ENCODE measurements around the gene GPATCH1. TPM values are rescaled to one million over a fixed set of nuclear protein-coding genes. Genes with fewer than 3 reads are reported as not detected.
"Not testable (repeated sequence)": the region's sequence is repeated elsewhere in the genome, so short reads cannot be mapped to it uniquely, and the experiment has no call there.

Gene GPATCH1, protein sequence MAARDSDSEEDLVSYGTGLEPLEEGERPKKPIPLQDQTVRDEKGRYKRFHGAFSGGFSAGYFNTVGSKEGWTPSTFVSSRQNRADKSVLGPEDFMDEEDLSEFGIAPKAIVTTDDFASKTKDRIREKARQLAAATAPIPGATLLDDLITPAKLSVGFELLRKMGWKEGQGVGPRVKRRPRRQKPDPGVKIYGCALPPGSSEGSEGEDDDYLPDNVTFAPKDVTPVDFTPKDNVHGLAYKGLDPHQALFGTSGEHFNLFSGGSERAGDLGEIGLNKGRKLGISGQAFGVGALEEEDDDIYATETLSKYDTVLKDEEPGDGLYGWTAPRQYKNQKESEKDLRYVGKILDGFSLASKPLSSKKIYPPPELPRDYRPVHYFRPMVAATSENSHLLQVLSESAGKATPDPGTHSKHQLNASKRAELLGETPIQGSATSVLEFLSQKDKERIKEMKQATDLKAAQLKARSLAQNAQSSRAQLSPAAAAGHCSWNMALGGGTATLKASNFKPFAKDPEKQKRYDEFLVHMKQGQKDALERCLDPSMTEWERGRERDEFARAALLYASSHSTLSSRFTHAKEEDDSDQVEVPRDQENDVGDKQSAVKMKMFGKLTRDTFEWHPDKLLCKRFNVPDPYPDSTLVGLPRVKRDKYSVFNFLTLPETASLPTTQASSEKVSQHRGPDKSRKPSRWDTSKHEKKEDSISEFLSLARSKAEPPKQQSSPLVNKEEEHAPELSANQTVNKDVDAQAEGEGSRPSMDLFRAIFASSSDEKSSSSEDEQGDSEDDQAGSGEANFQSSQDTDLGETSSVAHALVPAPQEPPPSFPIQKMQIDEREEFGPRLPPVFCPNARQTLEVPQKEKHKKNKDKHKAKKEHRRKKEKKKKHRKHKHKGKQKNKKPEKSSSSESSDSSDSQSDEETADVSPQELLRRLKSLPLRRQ
- 10 to 100 TPM; 13.7 to 15.4 TPM for total RNA-seq

DNA sequence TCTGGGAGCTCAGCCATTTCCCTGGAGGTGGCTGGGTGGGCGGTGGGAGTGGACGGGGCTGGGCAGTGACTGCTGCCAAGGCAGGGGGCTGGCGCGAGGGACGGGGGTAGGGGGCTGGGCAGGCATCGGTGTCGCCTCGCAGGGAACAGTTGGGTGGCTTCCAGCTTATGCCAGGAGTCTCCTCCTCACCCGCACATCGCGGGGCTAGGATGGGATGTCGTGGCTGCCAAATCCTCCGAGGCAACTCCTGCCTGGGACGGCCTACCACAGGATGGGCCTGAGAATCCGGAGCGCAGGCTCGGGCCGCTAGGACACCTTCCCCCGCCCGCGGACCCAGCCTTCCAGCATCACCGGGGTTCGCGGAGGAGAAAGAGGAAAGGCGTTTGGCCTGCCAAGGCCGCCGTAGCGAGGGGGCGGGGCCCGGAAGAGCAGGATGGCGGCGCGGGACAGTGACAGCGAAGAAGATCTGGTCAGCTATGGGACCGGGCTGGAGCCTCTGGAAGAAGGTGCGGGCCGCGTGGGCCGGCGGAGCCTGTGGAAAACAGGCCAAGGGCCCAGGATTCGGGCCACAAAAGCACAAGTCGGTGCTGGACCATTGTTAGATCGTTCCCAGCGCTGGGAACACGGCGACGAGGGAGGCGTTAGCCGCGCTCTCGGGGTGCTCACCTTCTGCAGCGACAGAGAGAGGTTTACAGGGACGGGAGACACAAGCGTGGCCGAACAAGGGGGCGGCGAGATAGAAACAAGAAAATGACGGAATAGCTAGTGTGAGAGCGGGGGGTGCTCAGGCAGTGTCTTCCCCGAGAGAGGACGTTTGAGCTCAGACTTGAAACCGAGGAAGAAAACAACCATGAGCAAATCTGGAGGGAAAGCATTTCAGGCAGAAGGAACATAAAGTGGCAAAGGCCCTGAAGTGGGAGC, at the start of gene GPATCH1:
GPATCH1 (plus strand) TSS at position 421 of the 921 bp plus-strand sequence; CDS start at position 434, 13 bp downstream.
- no peaks in the 10 kb centered on the region for H3K36me3 Mint-ChIP-seq
- ATAC-seq (peak; percentile 98), DNase-seq (peak; percentile 90)
- H3K27me3 Mint-ChIP-seq = no peaks in the 10 kb centered on the region
- H3K9me3 Mint-ChIP-seq (ENCODE audit: low read depth) = no peaks in the 10 kb centered on the region
- CTCF ChIA-PET = interaction anchor here (0.7 to 1.6 kb wide), 5 partner anchors 37 to 326 kb away, joined by 3 to 6 read pairs (median 3); partner anchors contain the start of gene CEP89
- H3K27ac Mint-ChIP-seq = peak within 1 kb of the TSS; percentile 83
- H3K4me1 Mint-ChIP-seq = peaks cover 32% of the 10 kb centered on the region
- H3K4me3 Mint-ChIP-seq = peak within 1 kb of the TSS; percentile 92

DNA sequence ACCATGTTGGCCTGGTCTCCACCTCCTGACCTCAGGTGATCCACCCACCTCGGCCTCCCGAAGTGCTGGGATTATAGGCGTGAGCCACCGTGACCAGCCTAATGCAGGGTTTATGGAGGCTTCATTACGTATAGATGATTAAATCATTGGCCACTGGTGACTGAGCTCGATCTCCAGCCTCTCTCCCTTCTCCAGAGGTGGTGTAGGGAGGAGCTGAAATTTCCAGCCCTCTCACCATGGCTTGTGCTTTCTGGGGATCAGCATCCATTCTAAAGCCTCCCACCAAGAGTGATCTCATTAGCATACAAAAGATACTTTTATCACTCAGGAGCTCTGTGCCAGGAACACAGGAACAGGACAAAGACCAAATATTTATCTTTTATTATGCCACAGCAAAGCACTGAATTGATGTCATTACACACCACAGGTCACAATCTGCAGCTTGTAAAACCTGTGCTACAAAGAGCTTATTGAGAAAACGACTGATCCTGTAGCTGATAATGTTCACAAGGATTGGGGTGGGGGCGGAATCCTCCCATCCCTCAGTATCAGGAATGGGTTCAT, 48.7 kb upstream of the GPATCH1 start:
- Mint-ChIP-seq H3K4me1 (peaks cover 4% of the 10 kb centered on the region), H3K27me3 (no peaks in the 10 kb centered on the region), H3K4me3 (no peak overlapping the region), H3K27ac (no peak overlapping the region), H3K9me3 (ENCODE audit: low read depth) (no peaks in the 10 kb centered on the region), H3K36me3 (peaks cover 1% of the 10 kb centered on the region)
- DNase-seq (no peak), ATAC-seq (no peak)
- CTCF ChIA-PET = no interaction called here

DNA sequence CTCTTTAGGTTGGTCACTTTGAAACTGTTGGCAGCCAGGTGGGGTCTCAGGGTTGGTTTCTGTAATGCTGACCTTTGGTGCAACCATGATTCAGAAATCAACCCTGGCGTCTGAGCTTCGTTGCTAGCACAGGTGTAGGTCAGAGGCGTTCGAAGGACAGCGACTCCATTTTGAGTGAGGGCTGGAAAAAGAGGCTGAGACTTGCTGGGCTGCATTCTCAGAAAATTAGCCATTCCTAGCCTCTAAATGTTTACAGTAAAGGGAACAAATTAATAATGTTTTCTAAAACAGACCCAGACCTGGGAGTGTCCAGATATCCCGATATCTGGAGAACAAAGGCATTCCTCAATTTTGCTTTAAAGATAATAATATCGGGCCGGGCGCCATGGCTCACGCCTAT, 45.5 kb upstream of the GPATCH1 start:
- Mint-ChIP-seq H3K9me3 (ENCODE audit: low read depth) (no peaks in the 10 kb centered on the region), H3K4me3 (no peak overlapping the region), H3K27me3 (no peaks in the 10 kb centered on the region), H3K4me1 (peaks cover 8% of the 10 kb centered on the region), H3K36me3 (peaks cover 1% of the 10 kb centered on the region), H3K27ac (no peak overlapping the region)
- no peak for DNase-seq
- no peak for ATAC-seq
- CTCF ChIA-PET = no interaction called here

DNA sequence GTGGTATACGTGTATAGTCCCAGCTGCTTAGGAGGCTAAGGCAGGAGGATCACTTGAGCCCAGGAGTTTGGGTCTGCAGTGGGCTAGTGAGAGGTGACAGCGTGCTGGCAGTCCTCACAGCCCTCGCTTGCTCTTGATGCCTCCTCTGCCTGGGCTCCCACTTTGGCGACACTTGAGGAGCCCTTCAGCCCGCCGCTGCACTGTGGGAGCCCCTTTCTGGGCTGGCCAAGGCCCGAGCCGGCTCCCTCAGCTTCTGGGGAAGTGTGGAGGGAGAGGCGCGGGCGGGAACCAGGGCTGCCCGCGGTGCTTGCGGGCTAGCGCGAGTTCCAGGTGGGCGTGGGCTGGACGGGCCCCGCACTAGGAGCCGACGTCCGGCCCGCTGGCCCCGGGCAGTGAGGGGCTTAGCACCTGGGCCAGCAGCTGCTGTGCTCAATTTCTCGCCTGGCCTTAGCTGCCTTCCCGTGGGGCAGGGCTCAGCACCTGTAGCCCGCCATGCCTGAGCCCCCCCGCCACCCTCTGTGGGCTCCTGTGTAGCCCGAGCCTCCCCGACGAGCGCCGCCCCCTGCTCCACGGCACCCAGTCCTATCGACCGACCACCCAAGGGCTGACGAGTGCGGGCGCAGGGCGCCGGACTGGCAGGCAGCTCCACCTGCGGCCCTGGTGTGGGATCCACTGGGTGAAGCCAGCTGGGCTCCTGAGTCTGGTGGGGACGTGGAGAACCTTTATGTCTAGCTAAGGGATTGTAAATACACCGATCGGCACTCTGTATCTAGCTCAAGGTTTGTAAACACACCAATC, 44.4 kb upstream of the GPATCH1 start:
- H3K4me3 Mint-ChIP-seq; H3K9me3 Mint-ChIP-seq (ENCODE audit: low read depth); H3K27ac Mint-ChIP-seq; DNase-seq; H3K36me3 Mint-ChIP-seq; H3K4me1 Mint-ChIP-seq; CTCF ChIA-PET; H3K27me3 Mint-ChIP-seq; ATAC-seq: not testable (repeated sequence)

DNA sequence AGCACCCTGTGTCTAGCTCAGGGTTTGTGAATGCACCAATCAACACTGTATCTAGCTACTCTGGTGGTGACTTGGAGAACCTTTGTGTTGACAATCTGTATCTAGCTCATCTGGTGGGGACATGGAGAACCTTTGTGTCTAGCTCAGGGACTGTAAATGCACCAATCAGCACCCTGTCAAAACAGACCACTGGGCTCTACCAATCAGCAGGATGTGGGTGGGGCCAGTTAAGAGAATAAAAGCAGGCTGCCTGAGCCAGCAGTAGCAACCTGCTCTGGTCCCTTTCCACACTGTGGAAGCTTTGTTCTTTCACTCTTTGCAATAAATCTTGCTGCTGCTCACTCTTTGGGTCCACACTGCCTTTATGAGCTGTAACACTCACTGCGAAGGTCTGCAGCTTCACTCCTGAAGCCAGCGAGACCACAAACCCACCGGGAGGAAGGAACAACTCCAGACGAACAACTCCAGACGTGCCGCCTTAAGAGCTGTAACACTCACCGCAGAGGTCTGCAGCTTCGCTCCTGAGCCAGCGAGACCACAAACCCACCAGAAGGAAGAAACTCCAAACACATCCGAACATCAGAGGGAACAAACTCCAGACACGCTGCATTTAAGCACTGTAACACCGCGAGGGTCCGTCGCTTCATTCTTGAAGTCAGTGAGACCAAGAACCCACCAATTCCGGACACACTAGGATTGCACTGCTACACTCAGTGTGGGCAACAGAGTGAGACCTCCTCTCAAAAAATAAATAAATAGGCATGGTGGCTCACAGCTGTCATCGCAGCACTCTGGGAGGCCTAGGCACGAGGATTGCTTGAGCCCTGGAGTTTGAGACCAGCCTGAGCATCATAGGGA, 43.6 kb upstream of the GPATCH1 start:
- H3K9me3 Mint-ChIP-seq (ENCODE audit: low read depth); ATAC-seq; H3K36me3 Mint-ChIP-seq; CTCF ChIA-PET; H3K4me1 Mint-ChIP-seq; DNase-seq; H3K27me3 Mint-ChIP-seq: not testable (repeated sequence)
- peak overlapping the region; percentile 74 for H3K27ac Mint-ChIP-seq
- H3K4me3 Mint-ChIP-seq = peak overlapping the region; percentile 35

DNA sequence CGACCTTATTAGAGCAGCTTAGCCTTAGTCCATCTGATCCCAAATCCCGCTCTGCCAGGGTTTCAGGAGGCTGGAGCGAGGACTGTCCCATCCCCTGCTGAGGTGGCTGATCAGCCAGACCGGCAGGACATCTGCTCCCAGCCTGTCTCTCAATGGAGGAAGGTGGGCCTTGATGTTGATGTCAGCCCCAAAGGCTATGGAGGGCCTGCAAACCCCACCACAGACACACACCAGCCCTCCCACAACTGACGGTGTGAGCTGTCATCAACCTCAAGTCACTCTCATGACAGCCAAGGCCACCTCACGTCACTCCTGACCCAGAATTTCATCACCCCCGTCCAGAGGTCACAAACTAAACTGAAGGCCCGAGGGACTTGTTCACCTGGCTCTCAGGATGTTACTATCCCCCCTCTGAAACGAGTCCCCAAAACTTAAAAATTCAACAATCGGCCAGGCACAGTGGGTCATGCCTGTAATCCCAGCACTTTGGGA, 41.8 kb upstream of the GPATCH1 start:
- DNase-seq (no peak), ATAC-seq (no peak)
- Mint-ChIP-seq H3K27me3 (no peaks in the 10 kb centered on the region), H3K27ac (no peak overlapping the region), H3K36me3 (peaks cover 1% of the 10 kb centered on the region), H3K4me1 (peaks cover 8% of the 10 kb centered on the region), H3K9me3 (ENCODE audit: low read depth) (no peaks in the 10 kb centered on the region), H3K4me3 (no peak overlapping the region)
- CTCF ChIA-PET = no interaction called here

DNA sequence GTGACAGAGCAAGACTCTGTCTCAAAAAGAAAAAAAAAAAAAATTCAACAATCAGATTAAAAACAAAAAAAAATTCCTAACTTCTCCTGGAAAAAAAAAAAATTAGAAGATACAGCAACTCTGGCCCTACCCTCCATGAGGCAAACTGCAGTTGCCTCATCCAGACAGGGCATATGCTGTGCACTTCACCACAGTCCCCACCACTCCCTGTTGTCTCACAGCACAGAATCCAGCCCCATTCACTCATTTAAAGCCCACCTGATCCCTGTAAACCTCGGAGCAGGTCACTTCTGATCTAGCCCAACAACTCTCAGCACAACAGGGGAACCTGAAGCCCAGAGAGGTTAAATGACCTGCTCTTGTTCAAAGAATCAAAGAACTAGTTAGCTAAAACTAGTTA, 41.2 kb upstream of the GPATCH1 start:
- peaks cover 8% of the 10 kb centered on the region for H3K4me1 Mint-ChIP-seq
- CTCF ChIA-PET = no interaction called here
- DNase-seq (no peak), ATAC-seq (no peak)
- H3K4me3 Mint-ChIP-seq = no peak overlapping the region
- H3K36me3 Mint-ChIP-seq = peaks cover 1% of the 10 kb centered on the region
- H3K27ac Mint-ChIP-seq = no peak overlapping the region
- no peaks in the 10 kb centered on the region for H3K9me3 Mint-ChIP-seq (ENCODE audit: low read depth)
- H3K27me3 Mint-ChIP-seq = no peaks in the 10 kb centered on the region

DNA sequence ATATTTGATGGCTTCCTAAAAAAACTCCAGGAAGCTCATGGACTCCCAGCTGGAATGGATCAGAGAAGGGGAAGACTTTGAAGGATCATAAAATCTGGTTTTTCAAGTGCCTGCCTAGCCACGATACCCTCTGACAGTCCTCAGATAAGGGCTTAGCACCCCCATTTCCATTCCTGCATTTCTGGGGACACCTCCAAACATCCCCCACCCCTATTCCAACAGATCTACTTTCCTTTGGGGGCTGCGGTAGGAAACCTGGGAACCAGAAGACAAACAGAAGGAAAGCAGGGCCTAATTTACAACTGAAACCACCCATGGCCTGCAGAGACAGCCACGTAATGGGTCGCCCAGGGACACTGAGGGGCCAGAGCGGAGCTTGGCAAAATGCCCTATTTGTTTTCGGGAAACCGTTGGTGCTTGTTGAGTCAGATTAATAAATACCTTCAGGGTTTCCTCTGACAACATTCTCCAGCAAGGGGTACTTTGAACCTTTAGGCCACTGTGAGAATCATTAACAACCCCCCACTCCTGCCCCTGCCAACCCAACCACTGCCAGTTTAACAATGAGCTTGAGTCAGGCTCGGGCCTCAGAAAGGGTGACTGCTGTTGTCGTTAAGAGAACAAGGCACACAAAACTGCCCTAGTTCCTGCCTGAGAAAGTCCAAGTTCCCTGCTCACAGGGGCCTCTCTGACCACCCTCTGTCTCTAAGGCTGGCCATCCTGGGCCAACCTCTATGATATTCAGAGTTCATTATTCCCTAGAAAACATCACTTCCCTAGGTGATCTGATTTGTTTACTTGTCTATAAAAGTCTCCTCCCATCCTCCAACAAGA, 39.8 kb upstream of the GPATCH1 start:
- H3K36me3 Mint-ChIP-seq = peaks cover 1% of the 10 kb centered on the region
- H3K27me3 Mint-ChIP-seq = no peaks in the 10 kb centered on the region
- CTCF ChIA-PET = no interaction called here
- DNase-seq (no peak), ATAC-seq (no peak)
- no peak overlapping the region for H3K27ac Mint-ChIP-seq
- H3K9me3 Mint-ChIP-seq (ENCODE audit: low read depth) = no peaks in the 10 kb centered on the region
- no peak overlapping the region for H3K4me3 Mint-ChIP-seq
- H3K4me1 Mint-ChIP-seq = peaks cover 8% of the 10 kb centered on the region

DNA sequence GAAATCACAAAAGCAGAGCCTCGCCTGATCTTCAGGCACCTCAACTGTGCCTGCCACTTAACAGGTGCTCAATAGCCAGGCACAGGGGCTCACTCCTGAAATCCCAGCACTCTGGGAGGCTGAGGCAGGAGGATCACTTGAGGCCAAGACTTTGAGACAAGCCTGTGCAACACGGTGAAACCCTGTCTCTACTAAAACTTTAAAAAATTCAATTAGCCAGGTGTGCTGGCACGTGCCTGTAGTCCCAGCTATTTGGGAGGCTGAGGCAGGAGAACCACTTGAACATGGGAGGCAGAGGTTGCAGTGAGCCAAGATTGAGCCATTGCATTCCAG, 39.2 kb upstream of the GPATCH1 start:
- H3K36me3 Mint-ChIP-seq; H3K27ac Mint-ChIP-seq; ATAC-seq; H3K4me3 Mint-ChIP-seq; H3K27me3 Mint-ChIP-seq; H3K9me3 Mint-ChIP-seq (ENCODE audit: low read depth); CTCF ChIA-PET; H3K4me1 Mint-ChIP-seq; DNase-seq: not testable (repeated sequence)

DNA sequence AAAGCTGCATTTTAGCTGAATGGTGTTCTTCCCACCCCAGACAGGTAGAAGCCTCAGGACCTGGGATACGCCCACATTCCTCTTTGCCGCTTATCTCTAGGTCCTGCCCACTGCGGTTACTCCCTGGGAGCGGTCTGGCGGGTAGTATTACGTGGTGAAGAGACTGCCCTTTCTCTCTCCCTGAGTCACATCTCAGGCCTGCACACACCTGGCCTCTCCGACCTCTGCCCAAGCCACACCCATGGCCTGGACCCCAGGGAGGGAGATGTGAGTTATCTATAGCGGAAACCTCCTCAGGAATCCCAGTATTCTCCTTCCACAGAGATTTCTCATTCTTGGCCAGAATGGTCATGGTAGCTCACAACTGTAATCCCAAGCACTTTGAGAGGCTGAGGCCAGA, 33.6 kb upstream of the GPATCH1 start:
- H3K9me3 Mint-ChIP-seq (ENCODE audit: low read depth) = no peaks in the 10 kb centered on the region
- H3K36me3 Mint-ChIP-seq = no peaks in the 10 kb centered on the region
- no peaks in the 10 kb centered on the region for H3K4me1 Mint-ChIP-seq
- ATAC-seq = no peak
- DNase-seq = no peak
- H3K4me3 Mint-ChIP-seq = no peak overlapping the region
- CTCF ChIA-PET = no interaction called here
- no peak overlapping the region for H3K27ac Mint-ChIP-seq
- no peaks in the 10 kb centered on the region for H3K27me3 Mint-ChIP-seq
